Osteocyte (in vitro differentiated cells): ENCODE measurements around the gene RAPSN. TPM values are rescaled to one million over a fixed set of nuclear protein-coding genes. Genes with fewer than 3 reads are reported as not detected.

Experiments used
- DNase-seq: peaks from one replicate; pipeline ENCODE4 v3.0.0; 2021; ENCODE audit warnings: mixed read lengths; ENCODE audit not compliant: unreplicated experiment; ENCODE audit errors: extremely low spot score
- H3K27ac Mint-ChIP-seq: one replicate; pipeline ENCODE4 v1.8.0; 2021; ENCODE audit warnings: mild to moderate bottlenecking, mixed read lengths; ENCODE audit not compliant: unreplicated experiment
- H3K27me3 Mint-ChIP-seq: one replicate; pipeline ENCODE4 v1.8.0; 2021; ENCODE audit warnings: mixed read lengths; ENCODE audit not compliant: unreplicated experiment
- H3K36me3 Mint-ChIP-seq: one replicate; pipeline ENCODE4 v1.8.0; 2021; ENCODE audit warnings: mixed read lengths; ENCODE audit not compliant: unreplicated experiment
- H3K4me1 Mint-ChIP-seq: one replicate; pipeline ENCODE4 v1.8.0; 2021; ENCODE audit warnings: mixed read lengths; ENCODE audit not compliant: unreplicated experiment
- H3K4me3 Mint-ChIP-seq: one replicate; pipeline ENCODE4 v1.8.0; 2021; ENCODE audit warnings: mild to moderate bottlenecking, moderate library complexity, mixed read lengths; ENCODE audit not compliant: unreplicated experiment
- H3K9me3 Mint-ChIP-seq: one replicate; pipeline ENCODE4 v1.8.0; 2021; ENCODE audit warnings: mixed read lengths; ENCODE audit not compliant: unreplicated experiment
- microRNA-seq: library from miRNA; unstranded; fragments of <30 nt; microRNA quantifications from one replicate; pipeline ENCODE4 v1.1.0, GENCODE V29; 2020; ENCODE audit not compliant: unreplicated experiment
- total RNA-seq: library from RNA; stranded (reverse); gene quantifications from 2 replicates; pipeline ENCODE4 v1.2.1, GENCODE V29; 2021
- TF ChIP-seq, protein P1 (sequence below): fragments of 200-600 bp; sonication (generic); IDR thresholded peaks from 2 replicates; pipeline ENCODE4 v1.5.0; 2021; ENCODE audit warnings: antibody characterized with exemption, mild to moderate bottlenecking, moderate library complexity

The RAPSN gene
- total RNA-seq, 1 donor from 2014 or later = 0.24 TPM

DNA sequence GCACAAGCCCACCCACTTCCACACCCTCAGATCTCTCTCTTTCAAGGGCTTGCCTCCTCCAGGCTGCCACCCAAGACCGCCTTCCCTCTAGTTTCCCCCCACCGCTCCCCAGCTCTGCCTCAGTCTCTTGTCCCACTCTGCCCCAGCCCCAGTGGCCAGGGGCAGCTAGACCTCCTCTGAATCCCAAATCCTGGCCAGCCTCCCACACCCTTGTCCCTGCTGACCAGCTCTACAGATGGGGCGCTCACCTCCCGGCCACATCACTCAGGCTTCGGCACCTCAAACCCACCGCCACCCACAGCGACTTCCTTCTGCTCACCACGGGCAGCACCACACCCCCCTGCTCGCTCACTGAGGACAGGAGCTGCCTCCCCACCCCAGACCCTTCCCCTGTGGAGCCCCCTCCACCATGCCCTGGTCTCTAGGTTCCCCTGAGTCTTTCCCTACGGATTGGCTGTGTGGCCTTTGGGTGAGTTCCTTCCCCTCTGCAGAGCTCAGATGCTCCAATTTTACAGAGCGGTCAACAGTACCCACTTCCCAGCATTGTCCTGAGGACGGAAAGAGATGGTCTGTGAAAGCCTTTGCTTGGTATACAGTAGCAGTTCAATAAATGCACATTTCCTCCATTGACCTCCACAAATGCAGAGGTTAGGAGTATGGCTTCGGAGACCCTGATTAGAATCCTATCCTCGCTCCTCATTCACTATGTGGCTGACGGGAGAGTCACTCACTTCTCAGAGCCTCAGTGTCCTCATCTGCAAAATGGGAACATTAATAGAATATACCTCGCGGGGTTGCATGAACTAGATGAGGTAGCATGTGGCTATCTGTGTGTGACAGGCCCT, 59.1 kb downstream of the RAPSN start:
- no peak overlapping the region for H3K4me3 Mint-ChIP-seq
- DNase-seq = no peak
- peaks cover 2% of the 10 kb centered on the region for H3K4me1 Mint-ChIP-seq
- no peaks in the 10 kb centered on the region for H3K36me3 Mint-ChIP-seq
- H3K27ac Mint-ChIP-seq = no peak overlapping the region
- no peaks in the 10 kb centered on the region for H3K27me3 Mint-ChIP-seq
- TF ChIP-seq, protein P1, sequence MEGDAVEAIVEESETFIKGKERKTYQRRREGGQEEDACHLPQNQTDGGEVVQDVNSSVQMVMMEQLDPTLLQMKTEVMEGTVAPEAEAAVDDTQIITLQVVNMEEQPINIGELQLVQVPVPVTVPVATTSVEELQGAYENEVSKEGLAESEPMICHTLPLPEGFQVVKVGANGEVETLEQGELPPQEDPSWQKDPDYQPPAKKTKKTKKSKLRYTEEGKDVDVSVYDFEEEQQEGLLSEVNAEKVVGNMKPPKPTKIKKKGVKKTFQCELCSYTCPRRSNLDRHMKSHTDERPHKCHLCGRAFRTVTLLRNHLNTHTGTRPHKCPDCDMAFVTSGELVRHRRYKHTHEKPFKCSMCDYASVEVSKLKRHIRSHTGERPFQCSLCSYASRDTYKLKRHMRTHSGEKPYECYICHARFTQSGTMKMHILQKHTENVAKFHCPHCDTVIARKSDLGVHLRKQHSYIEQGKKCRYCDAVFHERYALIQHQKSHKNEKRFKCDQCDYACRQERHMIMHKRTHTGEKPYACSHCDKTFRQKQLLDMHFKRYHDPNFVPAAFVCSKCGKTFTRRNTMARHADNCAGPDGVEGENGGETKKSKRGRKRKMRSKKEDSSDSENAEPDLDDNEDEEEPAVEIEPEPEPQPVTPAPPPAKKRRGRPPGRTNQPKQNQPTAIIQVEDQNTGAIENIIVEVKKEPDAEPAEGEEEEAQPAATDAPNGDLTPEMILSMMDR = no peak
- no peaks in the 10 kb centered on the region for H3K9me3 Mint-ChIP-seq

DNA sequence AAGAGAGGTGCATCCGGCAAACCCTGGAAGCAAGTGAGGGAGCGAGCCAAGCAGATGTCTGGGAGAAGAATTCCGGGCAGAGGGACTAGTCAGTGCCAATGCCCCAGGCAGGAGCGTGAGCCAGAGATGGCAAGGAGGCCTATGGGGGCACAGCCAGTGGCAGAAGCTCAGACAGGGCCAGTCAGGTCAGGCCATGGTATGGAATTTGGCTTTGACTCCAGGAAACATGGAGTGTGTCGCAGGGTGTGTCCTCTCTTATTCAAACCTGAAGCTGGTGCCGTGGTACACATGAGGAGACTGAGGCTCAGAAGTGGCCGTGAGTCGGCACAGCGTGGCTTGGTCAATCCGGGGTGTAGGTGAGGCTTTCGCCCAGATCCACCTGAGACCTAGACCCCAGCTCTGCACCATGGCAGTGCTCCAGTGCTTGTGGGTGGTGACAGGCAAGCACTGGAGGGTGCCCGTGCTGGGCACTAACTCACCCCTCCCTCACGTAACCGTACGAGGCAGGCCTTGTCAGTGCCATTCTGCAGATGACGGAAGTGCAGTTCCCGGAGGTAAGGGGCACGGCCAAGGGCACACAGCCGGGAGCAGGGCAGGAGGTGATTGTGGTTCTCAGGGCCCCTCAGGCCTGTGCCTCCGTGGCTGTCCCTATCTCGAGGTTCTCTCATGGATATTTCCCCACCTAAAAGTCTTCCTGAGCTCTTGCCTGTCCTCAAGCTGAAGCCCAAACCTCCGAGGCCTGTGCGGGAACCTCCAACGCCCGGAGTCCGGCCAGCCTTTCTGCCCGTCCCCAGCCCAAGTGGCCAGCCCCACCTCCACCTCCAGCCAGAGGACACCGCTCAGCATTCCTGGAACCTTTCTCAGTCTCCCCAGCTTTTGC, 60.0 kb downstream of the RAPSN start:
- no peak for DNase-seq
- H3K4me1 Mint-ChIP-seq = peaks cover 2% of the 10 kb centered on the region
- no peak overlapping the region for H3K4me3 Mint-ChIP-seq
- TF ChIP-seq, protein P1 = no peak
- no peaks in the 10 kb centered on the region for H3K27me3 Mint-ChIP-seq
- no peak overlapping the region for H3K27ac Mint-ChIP-seq
- no peaks in the 10 kb centered on the region for H3K9me3 Mint-ChIP-seq
- no peaks in the 10 kb centered on the region for H3K36me3 Mint-ChIP-seq

DNA sequence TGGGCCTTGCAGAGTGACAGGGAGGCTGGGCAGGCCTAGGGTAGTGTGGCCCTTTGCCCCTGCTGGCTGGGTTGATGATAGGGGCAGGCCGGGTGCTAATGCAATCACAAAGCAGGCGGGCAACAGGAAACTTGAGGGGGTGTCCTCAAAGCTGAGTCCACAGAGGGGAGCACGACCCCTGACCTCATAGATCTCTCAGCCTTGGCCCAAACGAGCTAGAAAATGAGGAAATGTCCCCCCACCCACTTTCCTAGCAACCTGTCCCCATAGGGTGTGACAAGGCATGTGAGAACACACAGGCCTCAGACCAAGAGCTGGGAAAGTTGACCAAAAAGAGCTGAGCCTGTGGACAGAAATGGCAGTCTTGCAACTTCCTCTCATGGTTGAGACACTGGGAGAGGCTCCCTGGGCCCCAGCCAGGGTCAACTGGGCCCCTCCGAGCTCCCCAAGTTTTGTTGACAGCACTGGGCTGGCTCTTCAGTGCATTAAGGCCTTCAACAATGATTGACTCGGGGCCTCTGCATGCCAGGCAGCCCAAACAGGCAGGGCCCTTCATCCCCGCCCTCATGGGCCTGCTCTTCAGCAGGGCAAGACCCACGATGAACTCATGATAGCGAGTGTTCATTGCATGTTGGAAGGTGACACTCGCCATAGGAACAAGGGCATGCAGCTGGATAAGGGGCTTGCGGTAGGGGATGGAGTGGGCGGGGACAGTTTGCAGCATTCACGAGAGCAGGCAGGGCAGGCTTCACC, 60.8 kb downstream of the RAPSN start:
- Mint-ChIP-seq H3K27ac (no peak overlapping the region), H3K36me3 (no peaks in the 10 kb centered on the region), H3K4me1 (no peaks in the 10 kb centered on the region), H3K9me3 (no peaks in the 10 kb centered on the region), H3K4me3 (no peak overlapping the region), H3K27me3 (no peaks in the 10 kb centered on the region)
- no peak for DNase-seq
- TF ChIP-seq, protein P1 = no peak

Small RNA genes lying within 50 kb of the gene (microRNA-seq; reads per million reads assigned to microRNA genes)
- gene MIR4487 = not detected

Other genes with a start within 250 kb of the RAPSN start
- 53.8 and 54.2 TPM in 2 replicates for gene DDB2, start 234.2 kb downstream of the RAPSN start, total RNA-seq
- 55.7 and 60.5 TPM in 2 replicates for gene ACP2, start 200.3 kb downstream of the RAPSN start, total RNA-seq
- 10.5 and 14.4 TPM in 2 replicates for gene NR1H3, start 191.1 kb downstream of the RAPSN start, total RNA-seq
- 55.4 and 67.2 TPM in 2 replicates for gene MADD, start 179.0 kb downstream of the RAPSN start, total RNA-seq
- not detected in 2 replicates for gene MYBPC3, start 96.4 kb downstream of the RAPSN start, total RNA-seq
- gene SPI1, start 70.6 kb downstream of the RAPSN start, total RNA-seq = not detected in 2 replicates
- gene SLC39A13, start 40.5 kb downstream of the RAPSN start, total RNA-seq = 95.4 and 98.7 TPM in 2 replicates
- gene PSMC3, start 22.7 kb downstream of the RAPSN start, total RNA-seq = 123 and 126 TPM in 2 replicates
- 88.6 and 100 TPM in 2 replicates for gene CELF1, start 104.0 kb upstream of the RAPSN start, total RNA-seq
- 49.3 and 50.3 TPM in 2 replicates for gene PTPMT1, start 116.5 kb upstream of the RAPSN start, total RNA-seq
- gene KBTBD4, start 129.8 kb upstream of the RAPSN start, total RNA-seq = 19.7 and 19.8 TPM in 2 replicates
- 102 and 105 TPM in 2 replicates for gene NDUFS3, start 129.9 kb upstream of the RAPSN start, total RNA-seq
- gene FAM180B, start 137.5 kb upstream of the RAPSN start, total RNA-seq = 0.32 and 0.52 TPM in 2 replicates
- gene C1QTNF4, start 145.3 kb upstream of the RAPSN start, total RNA-seq = 0.37 and 0.51 TPM in 2 replicates
- 84.4 and 102 TPM in 2 replicates for gene MTCH2, start 193.4 kb upstream of the RAPSN start, total RNA-seq